GM18526 (cell line): ENCODE measurements around the gene PTPRN2.

ENCODE experiments used
- POLR2A ChIP-seq: IDR thresholded peaks from 3 replicates; pipeline ENCODE4 v1.6.1; 2011; ENCODE audit not compliant: insufficient read length; ENCODE audit errors: extremely low read depth

Gene PTPRN2

GRCh38 chr7:158556721-158557440 lies 30.7 kb downstream of the PTPRN2 start:
- no peak for TF ChIP-seq POLR2A

- TF ChIP-seq POLR2A: no peak
Observed at GRCh38 chr7:158555034-158555520, 32.5 kb downstream of the PTPRN2 start.

DNA sequence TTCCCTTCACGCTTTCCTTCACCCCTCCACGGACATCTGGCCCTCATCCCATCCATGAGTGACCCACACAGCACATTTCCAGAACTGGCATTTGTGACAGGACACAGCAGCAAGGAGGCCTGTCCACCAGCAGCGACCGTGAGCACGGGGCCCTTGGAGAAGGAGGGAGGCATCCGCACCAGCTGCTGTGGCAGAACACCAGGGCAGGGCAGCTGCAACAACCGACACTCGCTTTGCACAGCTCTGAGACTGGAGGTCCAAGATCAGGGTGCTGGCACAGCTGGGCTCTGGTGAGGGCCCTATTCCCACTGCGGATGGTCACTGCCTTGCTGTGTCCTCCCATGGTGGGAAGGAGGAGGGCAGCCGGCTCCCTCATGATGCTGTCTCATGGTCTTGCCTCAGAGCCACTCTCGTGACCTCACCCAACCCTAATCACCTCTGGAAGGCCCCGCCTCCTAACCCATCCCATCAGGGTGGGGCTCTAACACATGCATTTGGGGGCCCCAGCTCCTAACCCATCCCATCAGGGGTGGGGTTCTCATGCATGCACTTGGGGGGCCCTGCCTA lies 36.7 kb downstream of the PTPRN2 start:
- no peak for TF ChIP-seq POLR2A

GRCh38 chr7:158550394-158550700 lies 37.3 kb downstream of the PTPRN2 start:
- TF ChIP-seq POLR2A: no peak

DNA sequence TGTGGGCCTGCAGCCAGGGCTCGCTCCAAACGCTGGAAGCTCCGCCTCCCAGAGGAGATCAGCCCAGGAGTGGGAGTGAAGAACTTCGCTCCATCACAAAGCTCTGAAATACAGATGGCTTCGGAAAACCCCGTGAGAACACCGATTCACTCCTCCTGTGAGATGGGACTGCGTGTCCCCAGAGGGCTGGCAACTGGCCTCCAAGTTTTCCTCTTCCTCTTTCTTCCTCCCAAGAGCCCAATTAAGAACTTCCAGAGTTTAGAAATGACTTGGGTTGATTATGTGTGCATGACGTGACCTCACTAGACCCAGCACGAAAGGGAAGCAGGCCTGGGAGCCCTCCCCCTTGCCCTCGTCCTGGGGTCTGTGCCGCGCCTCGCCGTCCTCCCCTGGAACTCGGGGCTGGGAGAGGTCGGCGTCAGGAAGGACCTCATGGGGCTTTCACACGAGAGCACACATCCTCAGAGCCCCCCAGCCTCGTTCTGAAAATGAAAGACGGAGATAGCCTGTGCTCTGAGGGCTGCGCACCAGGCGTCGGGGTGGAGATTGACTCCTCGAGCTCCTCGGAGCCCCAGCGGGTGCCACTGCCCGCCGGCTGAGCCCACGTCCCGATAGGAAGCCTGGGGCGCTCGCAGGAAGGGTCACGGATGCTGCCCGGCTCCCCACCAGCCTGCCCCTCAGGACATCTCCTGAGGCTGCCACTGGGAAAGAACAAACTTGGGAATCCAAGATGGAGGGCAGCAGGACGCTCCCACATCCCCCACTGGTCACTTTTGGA lies 37.8 kb downstream of the PTPRN2 start:
- TF ChIP-seq POLR2A: no peak

GRCh38 chr7:158549176-158549615 lies 38.4 kb downstream of the PTPRN2 start:
- no peak for TF ChIP-seq POLR2A

- no peak for TF ChIP-seq POLR2A
Observed at GRCh38 chr7:158548726-158549125, 38.9 kb downstream of the PTPRN2 start.

DNA sequence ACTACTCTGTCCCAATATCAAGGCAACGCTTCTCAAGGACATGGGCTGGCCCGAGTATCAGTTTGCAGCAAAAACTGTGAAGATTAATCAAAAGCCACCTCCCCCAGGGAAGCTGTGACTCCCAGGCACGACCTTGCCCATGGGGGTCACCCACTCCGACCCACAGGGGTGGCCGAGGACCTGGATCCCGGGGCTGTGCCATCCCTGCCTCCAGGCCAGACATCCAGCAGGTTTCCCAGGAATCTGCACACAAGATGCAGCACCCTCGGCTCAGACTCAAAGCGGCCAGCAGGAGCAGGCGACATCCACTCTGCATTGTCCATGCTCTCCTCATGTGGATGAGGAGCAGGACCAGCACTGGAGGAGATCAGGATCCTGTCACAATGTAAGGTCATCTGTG lies 39.8 kb downstream of the PTPRN2 start:
- TF ChIP-seq POLR2A: no peak

GRCh38 chr7:158546626-158547025 lies 41.0 kb downstream of the PTPRN2 start:
- no peak for TF ChIP-seq POLR2A

DNA sequence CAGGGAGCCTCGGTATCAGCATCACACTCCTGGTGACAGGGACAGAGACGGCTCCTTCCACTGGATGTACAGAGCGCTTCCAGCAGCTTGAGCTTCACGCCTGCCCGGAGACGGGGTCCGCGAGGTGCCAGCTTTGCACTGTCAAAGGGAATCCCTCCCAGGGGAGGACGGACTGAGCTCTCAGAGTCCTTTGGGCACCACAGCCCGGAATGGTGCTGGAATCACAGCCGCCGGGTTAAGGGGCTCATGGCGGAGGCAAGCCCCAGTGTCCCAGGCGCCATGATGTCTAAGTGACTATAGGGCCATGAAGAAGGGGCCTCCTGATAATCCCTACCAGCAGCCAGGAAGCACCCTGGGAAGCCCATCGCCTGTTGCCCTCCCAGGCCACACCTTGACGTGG lies 41.4 kb downstream of the PTPRN2 start:
- no peak for TF ChIP-seq POLR2A

DNA sequence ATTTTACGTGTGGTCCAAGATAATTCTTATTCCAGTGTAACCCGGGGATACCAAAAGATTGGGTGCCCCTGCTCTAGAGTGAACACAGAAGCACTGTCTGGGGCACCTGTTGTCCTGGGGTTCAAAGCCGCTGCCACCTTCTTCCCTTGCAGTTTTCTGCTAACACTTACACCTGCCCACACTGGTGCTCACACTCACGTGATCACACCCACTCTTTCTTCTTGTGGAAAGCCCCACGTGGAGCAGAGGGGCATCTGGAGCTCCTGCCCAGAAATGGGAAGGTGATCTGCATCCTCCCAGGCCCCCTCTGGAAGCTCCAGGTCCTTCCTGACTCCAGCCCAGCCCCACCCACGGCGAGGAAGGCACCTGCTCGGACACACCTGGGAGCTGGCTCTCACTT lies 42.9 kb downstream of the PTPRN2 start:
- TF ChIP-seq POLR2A: no peak

DNA sequence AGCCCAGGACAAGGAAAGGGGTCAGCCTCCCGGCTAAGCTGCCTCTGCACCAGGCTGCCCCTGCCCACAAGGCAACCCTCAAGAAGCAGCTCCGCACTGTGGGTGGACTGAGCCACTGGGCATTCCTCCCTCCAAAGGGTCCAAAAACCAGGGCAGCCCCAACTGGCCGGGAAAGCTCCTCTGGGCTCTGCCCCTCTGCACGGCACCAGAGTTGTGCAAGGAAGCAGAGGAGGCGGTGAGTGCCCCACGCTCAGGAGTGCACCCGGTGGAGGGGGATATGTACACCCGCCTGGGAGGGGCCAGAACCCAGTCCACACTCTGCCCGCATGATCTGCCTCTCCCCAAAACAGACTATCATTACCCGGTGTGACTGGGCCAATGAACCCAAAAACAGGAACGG lies 43.8 kb downstream of the PTPRN2 start:
- no peak for TF ChIP-seq POLR2A

GRCh38 chr7:158542651-158543566 lies 44.7 kb downstream of the PTPRN2 start:
- no peak for TF ChIP-seq POLR2A

DNA sequence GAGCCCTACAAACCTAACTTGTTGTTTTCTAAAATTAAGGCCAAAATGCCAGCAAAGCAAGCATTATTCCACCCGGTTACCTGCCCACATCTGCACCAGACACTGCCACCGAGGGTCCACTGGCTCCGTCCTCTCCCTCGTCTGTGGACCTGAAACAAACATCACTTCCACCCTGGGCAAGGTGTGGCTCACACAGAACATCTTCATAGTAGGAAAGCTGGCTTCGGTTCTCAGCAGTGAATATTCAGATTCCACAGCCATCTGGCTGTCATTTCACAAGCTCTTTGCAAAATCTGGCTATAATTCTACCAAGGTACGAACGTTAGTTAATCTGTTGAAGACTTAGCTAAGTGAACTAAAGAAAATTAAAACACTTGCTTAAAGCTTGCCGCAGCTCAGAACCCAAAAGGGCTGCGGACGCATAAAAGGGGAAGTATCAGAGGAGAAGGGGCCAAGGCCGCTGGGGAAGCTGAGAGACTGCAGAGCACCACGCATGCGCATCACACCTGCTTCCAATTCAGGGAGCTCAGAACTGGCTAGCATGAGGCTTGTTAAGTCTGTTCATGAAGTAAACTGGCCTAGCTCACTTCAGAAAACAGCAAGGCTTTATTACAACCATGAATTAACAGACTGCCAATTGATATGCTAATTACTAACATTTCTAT lies 46.1 kb downstream of the PTPRN2 start:
- no peak for TF ChIP-seq POLR2A

GRCh38 chr7:158539711-158540146 lies 47.9 kb downstream of the PTPRN2 start:
- no peak for TF ChIP-seq POLR2A
